ENCODE results near the gene IFIH1.

The IFIH1 gene

GRCh38 chr2:162282765-162283425, 35.6 kb downstream of the IFIH1 start:
- DNase-seq: no peak
- Mint-ChIP-seq H3K36me3 (ENCODE audit: low read depth) (no peaks in the 10 kb centered on the region), H3K27ac (no peak overlapping the region), H3K27me3 (ENCODE audit: low read depth, poor library complexity) (no peaks in the 10 kb centered on the region), H3K4me1 (no peaks in the 10 kb centered on the region), H3K9me3 (no peaks in the 10 kb centered on the region), H3K4me3 (no peak overlapping the region)
- TF ChIP-seq CTCF (IDR thresholded peaks at IDR 0.05): no peak

- Mint-ChIP-seq H3K4me3 (no peak overlapping the region), H3K9me3 (no peaks in the 10 kb centered on the region), H3K27me3 (ENCODE audit: low read depth, poor library complexity) (peaks cover 4% of the 10 kb centered on the region), H3K4me1 (no peaks in the 10 kb centered on the region), H3K27ac (no peak overlapping the region), H3K36me3 (ENCODE audit: low read depth) (no peaks in the 10 kb centered on the region)
- DNase-seq: no peak
- no peak for TF ChIP-seq CTCF (IDR thresholded peaks at IDR 0.05)
These were observed 37.8 kb downstream of the IFIH1 start for GRCh38 chr2:162280654-162281053.

DNA sequence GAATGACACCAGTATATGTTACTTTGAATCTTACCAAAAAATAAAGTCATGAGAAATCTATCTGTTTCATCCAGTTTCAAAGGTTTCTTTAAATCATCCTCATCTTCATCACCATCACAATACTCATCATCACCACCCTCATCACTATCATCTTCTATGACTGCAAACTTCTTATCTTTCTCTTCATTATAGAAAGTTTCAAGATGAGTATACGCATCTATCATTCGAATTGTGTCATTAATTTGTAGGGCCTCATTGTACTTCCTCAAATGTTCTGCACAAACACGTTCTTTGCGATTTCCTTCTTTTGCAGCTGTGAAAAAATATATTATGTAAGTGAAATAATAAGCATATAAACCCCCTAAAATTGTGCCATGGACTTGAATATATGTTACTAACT, 41.1 kb downstream of the IFIH1 start:
- no peaks in the 10 kb centered on the region for H3K36me3 Mint-ChIP-seq (ENCODE audit: low read depth)
- no peak for TF ChIP-seq CTCF (IDR thresholded peaks at IDR 0.05)
- no peak for DNase-seq
- no peak overlapping the region for H3K4me3 Mint-ChIP-seq
- peaks cover 4% of the 10 kb centered on the region for H3K27me3 Mint-ChIP-seq (ENCODE audit: low read depth, poor library complexity)
- no peaks in the 10 kb centered on the region for H3K9me3 Mint-ChIP-seq
- no peaks in the 10 kb centered on the region for H3K4me1 Mint-ChIP-seq
- no peak overlapping the region for H3K27ac Mint-ChIP-seq

DNA sequence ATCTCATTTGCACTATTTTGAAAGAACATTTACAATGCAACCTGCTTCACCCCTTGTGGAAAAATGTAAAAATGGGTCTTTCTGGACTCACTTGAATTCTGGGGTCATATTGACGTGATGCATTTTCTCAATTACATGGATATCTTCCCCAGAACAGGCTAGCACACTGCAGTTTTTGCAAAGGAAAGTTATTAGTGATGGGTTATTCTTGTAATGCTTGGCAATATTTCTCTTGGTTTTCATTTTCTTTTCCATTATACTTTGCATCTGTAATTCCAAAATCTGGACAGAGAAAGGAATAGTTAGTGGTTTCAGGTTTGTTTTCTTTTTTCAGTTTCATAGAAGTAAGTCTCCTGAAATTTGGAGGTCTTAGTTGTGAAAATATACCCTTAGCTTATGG, 50.5 kb downstream of the IFIH1 start:
- no peaks in the 10 kb centered on the region for H3K4me1 Mint-ChIP-seq
- no peak overlapping the region for H3K4me3 Mint-ChIP-seq
- no peak for DNase-seq
- TF ChIP-seq CTCF (IDR thresholded peaks at IDR 0.05): no peak
- no peak overlapping the region for H3K27ac Mint-ChIP-seq
- no peaks in the 10 kb centered on the region for H3K9me3 Mint-ChIP-seq
- no peaks in the 10 kb centered on the region for H3K36me3 Mint-ChIP-seq (ENCODE audit: low read depth)
- H3K27me3 Mint-ChIP-seq (ENCODE audit: low read depth, poor library complexity): peaks cover 5% of the 10 kb centered on the region

DNA sequence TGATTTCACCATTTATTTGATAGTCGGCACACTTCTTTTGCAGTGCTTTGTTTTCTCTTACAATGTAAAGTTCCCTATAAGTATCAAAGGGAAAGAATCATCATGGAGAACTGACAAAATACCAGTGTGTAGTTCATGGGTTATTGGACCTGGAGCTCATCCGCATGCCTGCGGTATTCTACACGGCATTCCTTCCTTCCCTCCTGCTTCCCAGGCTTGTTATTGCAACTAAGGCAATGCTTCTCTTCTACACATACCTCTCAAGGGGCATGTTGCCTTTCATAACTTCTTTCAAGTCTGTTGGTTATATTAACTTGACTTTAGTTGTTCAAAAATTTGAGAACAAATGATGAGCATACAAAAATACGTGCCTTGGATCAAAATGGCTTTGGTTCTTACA, 51.0 kb downstream of the IFIH1 start:
- DNase-seq: no peak
- Mint-ChIP-seq H3K27ac (no peak overlapping the region), H3K9me3 (no peaks in the 10 kb centered on the region), H3K36me3 (ENCODE audit: low read depth) (no peaks in the 10 kb centered on the region), H3K27me3 (ENCODE audit: low read depth, poor library complexity) (peaks cover 5% of the 10 kb centered on the region), H3K4me1 (no peaks in the 10 kb centered on the region), H3K4me3 (no peak overlapping the region)
- TF ChIP-seq CTCF (IDR thresholded peaks at IDR 0.05): no peak

DNA sequence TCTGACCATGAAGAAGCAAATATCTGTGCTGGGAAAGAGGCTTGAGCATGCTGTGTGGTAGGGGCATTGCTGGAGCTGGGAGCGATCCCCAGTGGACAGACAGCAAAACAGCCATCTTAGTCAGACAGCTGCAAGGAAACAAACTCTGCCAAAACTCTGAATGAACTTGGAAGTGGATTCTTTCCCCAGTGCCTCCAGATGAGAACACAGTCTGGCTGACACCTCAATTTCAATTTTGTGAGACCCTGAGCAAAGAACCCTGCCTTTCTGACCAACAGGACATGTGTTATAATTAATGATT, 52.1 kb downstream of the IFIH1 start:
- Mint-ChIP-seq H3K36me3 (ENCODE audit: low read depth) (no peaks in the 10 kb centered on the region), H3K4me1 (no peaks in the 10 kb centered on the region), H3K27ac (no peak overlapping the region), H3K27me3 (ENCODE audit: low read depth, poor library complexity) (peaks cover 5% of the 10 kb centered on the region), H3K9me3 (no peaks in the 10 kb centered on the region), H3K4me3 (no peak overlapping the region)
- TF ChIP-seq CTCF (IDR thresholded peaks at IDR 0.05): no peak
- DNase-seq: no peak
